ENCODE results near the gene COX4I2.

DNA sequence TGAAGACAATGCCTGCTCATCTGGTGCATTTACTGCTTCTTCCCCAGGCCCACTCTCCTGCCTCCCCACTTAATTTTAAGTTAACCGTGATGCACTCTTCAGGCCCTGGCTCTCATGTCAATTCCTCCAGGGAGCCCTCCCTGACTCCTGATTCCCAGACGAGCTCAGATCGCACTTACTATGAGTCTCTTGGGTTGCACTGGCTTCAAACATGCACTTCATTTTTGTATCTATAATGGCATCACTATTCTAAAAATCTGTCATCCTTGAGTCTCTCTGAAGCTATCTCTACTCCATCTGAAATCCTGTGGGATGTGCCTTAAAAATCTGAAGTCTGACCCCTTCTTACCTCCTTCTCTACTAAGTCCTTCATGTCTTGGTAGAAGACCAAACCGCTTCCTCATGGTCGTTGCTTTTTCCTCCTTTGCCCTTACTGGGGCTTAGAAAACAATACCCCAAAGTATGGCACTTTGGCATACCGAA is 24.7 kb downstream of the COX4I2 start:
- TF ChIP-seq, protein P1, sequence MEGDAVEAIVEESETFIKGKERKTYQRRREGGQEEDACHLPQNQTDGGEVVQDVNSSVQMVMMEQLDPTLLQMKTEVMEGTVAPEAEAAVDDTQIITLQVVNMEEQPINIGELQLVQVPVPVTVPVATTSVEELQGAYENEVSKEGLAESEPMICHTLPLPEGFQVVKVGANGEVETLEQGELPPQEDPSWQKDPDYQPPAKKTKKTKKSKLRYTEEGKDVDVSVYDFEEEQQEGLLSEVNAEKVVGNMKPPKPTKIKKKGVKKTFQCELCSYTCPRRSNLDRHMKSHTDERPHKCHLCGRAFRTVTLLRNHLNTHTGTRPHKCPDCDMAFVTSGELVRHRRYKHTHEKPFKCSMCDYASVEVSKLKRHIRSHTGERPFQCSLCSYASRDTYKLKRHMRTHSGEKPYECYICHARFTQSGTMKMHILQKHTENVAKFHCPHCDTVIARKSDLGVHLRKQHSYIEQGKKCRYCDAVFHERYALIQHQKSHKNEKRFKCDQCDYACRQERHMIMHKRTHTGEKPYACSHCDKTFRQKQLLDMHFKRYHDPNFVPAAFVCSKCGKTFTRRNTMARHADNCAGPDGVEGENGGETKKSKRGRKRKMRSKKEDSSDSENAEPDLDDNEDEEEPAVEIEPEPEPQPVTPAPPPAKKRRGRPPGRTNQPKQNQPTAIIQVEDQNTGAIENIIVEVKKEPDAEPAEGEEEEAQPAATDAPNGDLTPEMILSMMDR (conservative IDR thresholded peaks at IDR 0.05; ENCODE audit: low read depth, low read length) = no peak
- TF ChIP-seq MXI1 (IDR thresholded peaks at IDR 0.05; ENCODE audit: borderline replicate concordance, low read depth, low read length) = no peak
- TF ChIP-seq RAD21 (IDR thresholded peaks at IDR 0.05; ENCODE audit: low read length) = no peak
- no peak for TF ChIP-seq BHLHE40 (IDR thresholded peaks at IDR 0.05; ENCODE audit: low read depth, low read length)
- TF ChIP-seq, protein P2, sequence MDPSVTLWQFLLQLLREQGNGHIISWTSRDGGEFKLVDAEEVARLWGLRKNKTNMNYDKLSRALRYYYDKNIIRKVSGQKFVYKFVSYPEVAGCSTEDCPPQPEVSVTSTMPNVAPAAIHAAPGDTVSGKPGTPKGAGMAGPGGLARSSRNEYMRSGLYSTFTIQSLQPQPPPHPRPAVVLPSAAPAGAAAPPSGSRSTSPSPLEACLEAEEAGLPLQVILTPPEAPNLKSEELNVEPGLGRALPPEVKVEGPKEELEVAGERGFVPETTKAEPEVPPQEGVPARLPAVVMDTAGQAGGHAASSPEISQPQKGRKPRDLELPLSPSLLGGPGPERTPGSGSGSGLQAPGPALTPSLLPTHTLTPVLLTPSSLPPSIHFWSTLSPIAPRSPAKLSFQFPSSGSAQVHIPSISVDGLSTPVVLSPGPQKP (IDR thresholded peaks at IDR 0.05; ENCODE audit: borderline replicate concordance, low read depth, low read length) = no peak
- no peak for TF ChIP-seq POLR2A (IDR thresholded peaks at IDR 0.05; ENCODE audit: low read depth, low read length)
